GM23338 (cell line): ENCODE data around the gene PRR13. TPM values are rescaled to one million over a fixed set of nuclear protein-coding genes. Genes with fewer than 3 reads are reported as not detected.

Experiments used
- ATAC-seq: fragments of 200-7000 bp; cut with Tn5 transposase; 3 replicates; pipeline ENCODE4 v1.9.1; 2020
- DNase-seq: peaks from one replicate; pipeline ENCODE4 v3.0.0-alpha.2; 2015; ENCODE audit warnings: low spot score
- H2AFZ ChIP-seq: fragments of 200-600 bp; sonication (generic); 2 replicates; pipeline ENCODE4 v1.8.0; 2016; ENCODE audit warnings: antibody characterized with exemption, mild to moderate bottlenecking, moderate library complexity
- H3F3A ChIP-seq: fragments of 200-600 bp; sonication (generic); replicated peaks from 2 replicates; pipeline ENCODE4 v1.8.0; 2017; ENCODE audit warnings: antibody characterized with exemption, mixed run types, low read depth
- H3K27ac ChIP-seq: fragments of 200-600 bp; sonication (generic); 2 replicates; pipeline ENCODE4 v1.6.1; 2016; ENCODE audit warnings: low read depth
- H3K27me3 ChIP-seq: fragments of 200-600 bp; sonication (generic); 2 replicates; pipeline ENCODE4 v1.8.0; 2016; ENCODE audit warnings: mild to moderate bottlenecking, mixed run types, moderate library complexity; ENCODE audit not compliant: insufficient read depth
- H3K36me3 ChIP-seq: fragments of 200-600 bp; sonication (generic); 2 replicates; pipeline ENCODE4 v1.8.0; 2016; ENCODE audit warnings: mild to moderate bottlenecking; ENCODE audit not compliant: insufficient read depth
- H3K4me1 ChIP-seq: fragments of 200-600 bp; sonication (generic); 2 replicates; pipeline ENCODE4 v1.8.0; 2016; ENCODE audit warnings: mild to moderate bottlenecking, moderate library complexity; ENCODE audit not compliant: insufficient read depth
- H3K4me2 ChIP-seq: fragments of 200-600 bp; sonication (generic); 2 replicates; pipeline ENCODE4 v1.7.1; 2017; ENCODE audit warnings: mixed run types
- H3K4me3 ChIP-seq: fragments of 200-600 bp; sonication (generic); 2 replicates; pipeline ENCODE4 v1.6.1; 2016; ENCODE audit warnings: mixed run types
- H3K79me2 ChIP-seq: fragments of 200-600 bp; sonication (generic); replicated peaks from 2 replicates; pipeline ENCODE4 v1.8.0; 2017; ENCODE audit warnings: mild to moderate bottlenecking; ENCODE audit not compliant: insufficient read depth
- H3K9me2 ChIP-seq: fragments of 200-600 bp; sonication (generic); 2 replicates; pipeline ENCODE4 v1.8.0; 2017; ENCODE audit not compliant: insufficient read depth
- H4K20me1 ChIP-seq: fragments of 200-600 bp; sonication (generic); replicated peaks from 2 replicates; pipeline ENCODE4 v1.8.0; 2017; ENCODE audit warnings: mild to moderate bottlenecking; ENCODE audit not compliant: insufficient read depth
- H3K27ac Mint-ChIP-seq: 2 replicates; pipeline ENCODE4 v1.8.0; 2020; ENCODE audit warnings: inconsistent platforms, mild to moderate bottlenecking, moderate library complexity, mixed read lengths
- H3K27me3 Mint-ChIP-seq: 3 replicates; pipeline ENCODE4 v1.8.0; 2022; ENCODE audit warnings: low read depth, mild to moderate bottlenecking, moderate library complexity, mixed read lengths, inconsistent platforms; ENCODE audit not compliant: insufficient read depth, poor library complexity
- H3K36me3 Mint-ChIP-seq: 3 replicates; pipeline ENCODE4 v1.8.0; 2021; ENCODE audit warnings: low read depth, mild to moderate bottlenecking, inconsistent platforms, moderate library complexity, mixed read lengths
- H3K4me1 Mint-ChIP-seq: 3 replicates; pipeline ENCODE4 v1.8.0; 2020; ENCODE audit warnings: mild to moderate bottlenecking, inconsistent platforms, mixed read lengths
- H3K4me3 Mint-ChIP-seq: 3 replicates; pipeline ENCODE4 v1.8.0; 2021; ENCODE audit warnings: moderate library complexity, mild to moderate bottlenecking, inconsistent platforms, mixed read lengths
- H3K9me3 Mint-ChIP-seq: 3 replicates; pipeline ENCODE4 v1.8.0; 2020; ENCODE audit warnings: moderate library complexity, mild to moderate bottlenecking, inconsistent platforms, mixed read lengths
- CREB1 ChIP-seq: fragments of 250-450 bp; sonication (Bioruptor Pico); IDR thresholded peaks from 2 replicates; pipeline ENCODE4 v1.5.0; 2020; ENCODE audit warnings: low read depth, mild to moderate bottlenecking, moderate library complexity
- EZH2 ChIP-seq: fragments of 200-600 bp; sonication (generic); IDR thresholded peaks from one replicate; pipeline ENCODE4 v1.8.0; 2017; ENCODE audit warnings: antibody characterized with exemption, mild to moderate bottlenecking, low read depth; ENCODE audit not compliant: unreplicated experiment
- EZH2phosphoT487 ChIP-seq: fragments of 200-600 bp; sonication (generic); IDR thresholded peaks from one replicate; pipeline ENCODE4 v1.8.1; 2018; ENCODE audit warnings: antibody characterized with exemption; ENCODE audit not compliant: unreplicated experiment
- JUNB ChIP-seq: IDR thresholded peaks from one replicate; pipeline ENCODE4 v1.6.1; 2016; ENCODE audit warnings: antibody characterized with exemption; ENCODE audit not compliant: unreplicated experiment
- NANOG ChIP-seq: IDR thresholded peaks from 2 replicates; pipeline ENCODE4 v1.6.1; 2016; ENCODE audit warnings: antibody characterized with exemption, borderline replicate concordance
- POLR2AphosphoS5 ChIP-seq: IDR thresholded peaks from 2 replicates; pipeline ENCODE4 v1.6.1; 2016; ENCODE audit warnings: antibody characterized with exemption, low read depth
- STAT1 ChIP-seq: IDR thresholded peaks from one replicate; pipeline ENCODE4 v1.6.1; 2016; ENCODE audit warnings: antibody characterized with exemption; ENCODE audit not compliant: unreplicated experiment
- ZNF114 ChIP-seq: fragments of 250-450 bp; sonication (Bioruptor Pico); IDR thresholded peaks from 2 replicates; pipeline ENCODE4 v1.5.0; 2020; ENCODE audit warnings: mild to moderate bottlenecking, moderate library complexity
- ZNF331 ChIP-seq: fragments of 250-450 bp; sonication (Bioruptor Pico); IDR thresholded peaks from 2 replicates; pipeline ENCODE4 v1.5.0; 2020; ENCODE audit warnings: low read depth, mild to moderate bottlenecking, moderate library complexity
- polyA plus RNA-seq: library from polyadenylated mRNA; unstranded; fragments of >200 nt; fragmentation: Nextera tagmentation; extraction: Ambion mirVana; gene quantifications from 2 replicates; pipeline ENCODE4 v1.2.1, GENCODE V29; 2016
- total RNA-seq: library from RNA; depleted of rRNA; stranded (reverse); fragments of >200 nt; shearing (Covaris generic); gene quantifications from 2 replicates; pipeline ENCODE4 v1.2.3, GENCODE V29; 2014
- TF ChIP-seq, protein P1 (sequence below): IDR thresholded peaks from 2 replicates; pipeline ENCODE4 v1.6.1; 2016; ENCODE audit warnings: antibody characterized with exemption
- TF ChIP-seq, protein P2 (sequence below): fragments of 250-450 bp; sonication (Bioruptor Pico); IDR thresholded peaks from 2 replicates; pipeline ENCODE4 v1.5.0; 2020; ENCODE audit warnings: mild to moderate bottlenecking, moderate library complexity
- TF ChIP-seq, protein P3 (sequence below): IDR thresholded peaks from one replicate; pipeline ENCODE4 v1.6.1; 2018; ENCODE audit warnings: antibody characterized with exemption; ENCODE audit not compliant: unreplicated experiment
- TF ChIP-seq, protein P4 (sequence below), 2 experiments: fragments of 200-600 bp in 1 of 2; sonication (generic) in 1 of 2; conservative IDR thresholded peaks; 2 replicates each; pipeline versions ENCODE4 v1.5.1 to v1.6.1; 2016 to 2017; ENCODE audit warnings: antibody characterized with exemption in 2 of 2, low read depth in 2 of 2, mild to moderate bottlenecking in 2 of 2, moderate library complexity in 1 of 2

Gene PRR13
- total and polyA plus RNA-seq, 2 experiments from 2014 or later = 70.5 to 303 TPM

DNA sequence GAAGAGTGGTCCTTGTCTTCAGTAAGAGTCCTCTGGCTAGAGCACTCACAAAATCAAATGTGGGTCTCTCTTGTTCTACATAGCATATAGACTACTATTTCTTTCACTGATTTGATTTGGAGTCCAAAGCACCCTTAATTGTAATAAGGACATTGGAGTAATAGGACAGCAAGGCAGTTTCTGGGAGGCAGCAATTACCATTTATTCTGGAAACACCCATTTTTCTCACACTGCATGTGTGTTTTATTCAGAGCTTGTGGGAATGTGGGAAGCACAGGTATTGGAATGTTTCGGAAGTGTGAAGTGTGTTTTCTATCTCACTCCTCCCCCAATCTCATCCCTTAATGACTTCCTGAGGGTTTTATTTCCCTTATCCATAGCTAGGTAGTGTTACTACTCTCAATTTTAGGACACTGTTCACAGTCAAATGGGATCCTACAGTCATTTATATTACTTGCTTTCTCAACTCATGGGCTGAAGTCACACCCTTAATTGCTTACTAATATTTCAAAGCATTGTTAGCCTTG is 30.6 kb downstream of the PRR13 start:
- TF ChIP-seq, protein P1, sequence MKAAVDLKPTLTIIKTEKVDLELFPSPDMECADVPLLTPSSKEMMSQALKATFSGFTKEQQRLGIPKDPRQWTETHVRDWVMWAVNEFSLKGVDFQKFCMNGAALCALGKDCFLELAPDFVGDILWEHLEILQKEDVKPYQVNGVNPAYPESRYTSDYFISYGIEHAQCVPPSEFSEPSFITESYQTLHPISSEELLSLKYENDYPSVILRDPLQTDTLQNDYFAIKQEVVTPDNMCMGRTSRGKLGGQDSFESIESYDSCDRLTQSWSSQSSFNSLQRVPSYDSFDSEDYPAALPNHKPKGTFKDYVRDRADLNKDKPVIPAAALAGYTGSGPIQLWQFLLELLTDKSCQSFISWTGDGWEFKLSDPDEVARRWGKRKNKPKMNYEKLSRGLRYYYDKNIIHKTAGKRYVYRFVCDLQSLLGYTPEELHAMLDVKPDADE = no peak
- TF ChIP-seq ZNF114 (no peak), ZNF331 (CRISPR knock-in tag) (no peak), STAT1 (no peak), EZH2phosphoT487 (no peak), JUNB (no peak), EZH2 (no peak), POLR2AphosphoS5 (no peak), CREB1 (CRISPR knock-in tag) (no peak), NANOG (no peak)
- TF ChIP-seq, protein P2, sequence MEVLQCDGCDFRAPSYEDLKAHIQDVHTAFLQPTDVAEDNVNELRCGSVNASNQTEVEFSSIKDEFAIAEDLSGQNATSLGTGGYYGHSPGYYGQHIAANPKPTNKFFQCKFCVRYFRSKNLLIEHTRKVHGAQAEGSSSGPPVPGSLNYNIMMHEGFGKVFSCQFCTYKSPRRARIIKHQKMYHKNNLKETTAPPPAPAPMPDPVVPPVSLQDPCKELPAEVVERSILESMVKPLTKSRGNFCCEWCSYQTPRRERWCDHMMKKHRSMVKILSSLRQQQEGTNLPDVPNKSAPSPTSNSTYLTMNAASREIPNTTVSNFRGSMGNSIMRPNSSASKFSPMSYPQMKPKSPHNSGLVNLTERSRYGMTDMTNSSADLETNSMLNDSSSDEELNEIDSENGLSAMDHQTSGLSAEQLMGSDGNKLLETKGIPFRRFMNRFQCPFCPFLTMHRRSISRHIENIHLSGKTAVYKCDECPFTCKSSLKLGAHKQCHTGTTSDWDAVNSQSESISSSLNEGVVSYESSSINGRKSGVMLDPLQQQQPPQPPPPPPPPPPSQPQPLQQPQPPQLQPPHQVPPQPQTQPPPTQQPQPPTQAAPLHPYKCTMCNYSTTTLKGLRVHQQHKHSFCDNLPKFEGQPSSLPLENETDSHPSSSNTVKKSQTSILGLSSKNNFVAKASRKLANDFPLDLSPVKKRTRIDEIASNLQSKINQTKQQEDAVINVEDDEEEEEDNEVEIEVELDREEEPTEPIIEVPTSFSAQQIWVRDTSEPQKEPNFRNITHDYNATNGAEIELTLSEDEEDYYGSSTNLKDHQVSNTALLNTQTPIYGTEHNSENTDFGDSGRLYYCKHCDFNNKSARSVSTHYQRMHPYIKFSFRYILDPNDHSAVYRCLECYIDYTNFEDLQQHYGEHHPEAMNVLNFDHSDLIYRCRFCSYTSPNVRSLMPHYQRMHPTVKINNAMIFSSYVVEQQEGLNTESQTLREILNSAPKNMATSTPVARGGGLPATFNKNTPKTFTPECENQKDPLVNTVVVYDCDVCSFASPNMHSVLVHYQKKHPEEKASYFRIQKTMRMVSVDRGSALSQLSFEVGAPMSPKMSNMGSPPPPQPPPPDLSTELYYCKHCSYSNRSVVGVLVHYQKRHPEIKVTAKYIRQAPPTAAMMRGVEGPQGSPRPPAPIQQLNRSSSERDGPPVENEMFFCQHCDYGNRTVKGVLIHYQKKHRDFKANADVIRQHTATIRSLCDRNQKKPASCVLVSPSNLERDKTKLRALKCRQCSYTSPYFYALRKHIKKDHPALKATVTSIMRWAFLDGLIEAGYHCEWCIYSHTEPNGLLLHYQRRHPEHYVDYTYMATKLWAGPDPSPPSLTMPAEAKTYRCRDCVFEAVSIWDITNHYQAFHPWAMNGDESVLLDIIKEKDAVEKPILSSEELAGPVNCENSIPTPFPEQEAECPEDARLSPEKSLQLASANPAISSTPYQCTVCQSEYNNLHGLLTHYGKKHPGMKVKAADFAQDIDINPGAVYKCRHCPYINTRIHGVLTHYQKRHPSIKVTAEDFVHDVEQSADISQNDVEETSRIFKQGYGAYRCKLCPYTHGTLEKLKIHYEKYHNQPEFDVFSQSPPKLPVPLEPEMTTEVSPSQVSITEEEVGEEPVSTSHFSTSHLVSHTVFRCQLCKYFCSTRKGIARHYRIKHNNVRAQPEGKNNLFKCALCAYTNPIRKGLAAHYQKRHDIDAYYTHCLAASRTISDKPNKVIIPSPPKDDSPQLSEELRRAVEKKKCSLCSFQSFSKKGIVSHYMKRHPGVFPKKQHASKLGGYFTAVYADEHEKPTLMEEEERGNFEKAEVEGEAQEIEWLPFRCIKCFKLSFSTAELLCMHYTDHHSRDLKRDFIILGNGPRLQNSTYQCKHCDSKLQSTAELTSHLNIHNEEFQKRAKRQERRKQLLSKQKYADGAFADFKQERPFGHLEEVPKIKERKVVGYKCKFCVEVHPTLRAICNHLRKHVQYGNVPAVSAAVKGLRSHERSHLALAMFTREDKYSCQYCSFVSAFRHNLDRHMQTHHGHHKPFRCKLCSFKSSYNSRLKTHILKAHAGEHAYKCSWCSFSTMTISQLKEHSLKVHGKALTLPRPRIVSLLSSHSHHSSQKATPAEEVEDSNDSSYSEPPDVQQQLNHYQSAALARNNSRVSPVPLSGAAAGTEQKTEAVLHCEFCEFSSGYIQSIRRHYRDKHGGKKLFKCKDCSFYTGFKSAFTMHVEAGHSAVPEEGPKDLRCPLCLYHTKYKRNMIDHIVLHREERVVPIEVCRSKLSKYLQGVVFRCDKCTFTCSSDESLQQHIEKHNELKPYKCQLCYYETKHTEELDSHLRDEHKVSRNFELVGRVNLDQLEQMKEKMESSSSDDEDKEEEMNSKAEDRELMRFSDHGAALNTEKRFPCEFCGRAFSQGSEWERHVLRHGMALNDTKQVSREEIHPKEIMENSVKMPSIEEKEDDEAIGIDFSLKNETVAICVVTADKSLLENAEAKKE (CRISPR knock-in tag) = no peak
- TF ChIP-seq, protein P3, sequence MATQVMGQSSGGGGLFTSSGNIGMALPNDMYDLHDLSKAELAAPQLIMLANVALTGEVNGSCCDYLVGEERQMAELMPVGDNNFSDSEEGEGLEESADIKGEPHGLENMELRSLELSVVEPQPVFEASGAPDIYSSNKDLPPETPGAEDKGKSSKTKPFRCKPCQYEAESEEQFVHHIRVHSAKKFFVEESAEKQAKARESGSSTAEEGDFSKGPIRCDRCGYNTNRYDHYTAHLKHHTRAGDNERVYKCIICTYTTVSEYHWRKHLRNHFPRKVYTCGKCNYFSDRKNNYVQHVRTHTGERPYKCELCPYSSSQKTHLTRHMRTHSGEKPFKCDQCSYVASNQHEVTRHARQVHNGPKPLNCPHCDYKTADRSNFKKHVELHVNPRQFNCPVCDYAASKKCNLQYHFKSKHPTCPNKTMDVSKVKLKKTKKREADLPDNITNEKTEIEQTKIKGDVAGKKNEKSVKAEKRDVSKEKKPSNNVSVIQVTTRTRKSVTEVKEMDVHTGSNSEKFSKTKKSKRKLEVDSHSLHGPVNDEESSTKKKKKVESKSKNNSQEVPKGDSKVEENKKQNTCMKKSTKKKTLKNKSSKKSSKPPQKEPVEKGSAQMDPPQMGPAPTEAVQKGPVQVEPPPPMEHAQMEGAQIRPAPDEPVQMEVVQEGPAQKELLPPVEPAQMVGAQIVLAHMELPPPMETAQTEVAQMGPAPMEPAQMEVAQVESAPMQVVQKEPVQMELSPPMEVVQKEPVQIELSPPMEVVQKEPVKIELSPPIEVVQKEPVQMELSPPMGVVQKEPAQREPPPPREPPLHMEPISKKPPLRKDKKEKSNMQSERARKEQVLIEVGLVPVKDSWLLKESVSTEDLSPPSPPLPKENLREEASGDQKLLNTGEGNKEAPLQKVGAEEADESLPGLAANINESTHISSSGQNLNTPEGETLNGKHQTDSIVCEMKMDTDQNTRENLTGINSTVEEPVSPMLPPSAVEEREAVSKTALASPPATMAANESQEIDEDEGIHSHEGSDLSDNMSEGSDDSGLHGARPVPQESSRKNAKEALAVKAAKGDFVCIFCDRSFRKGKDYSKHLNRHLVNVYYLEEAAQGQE = no peak
- TF ChIP-seq, protein P4, sequence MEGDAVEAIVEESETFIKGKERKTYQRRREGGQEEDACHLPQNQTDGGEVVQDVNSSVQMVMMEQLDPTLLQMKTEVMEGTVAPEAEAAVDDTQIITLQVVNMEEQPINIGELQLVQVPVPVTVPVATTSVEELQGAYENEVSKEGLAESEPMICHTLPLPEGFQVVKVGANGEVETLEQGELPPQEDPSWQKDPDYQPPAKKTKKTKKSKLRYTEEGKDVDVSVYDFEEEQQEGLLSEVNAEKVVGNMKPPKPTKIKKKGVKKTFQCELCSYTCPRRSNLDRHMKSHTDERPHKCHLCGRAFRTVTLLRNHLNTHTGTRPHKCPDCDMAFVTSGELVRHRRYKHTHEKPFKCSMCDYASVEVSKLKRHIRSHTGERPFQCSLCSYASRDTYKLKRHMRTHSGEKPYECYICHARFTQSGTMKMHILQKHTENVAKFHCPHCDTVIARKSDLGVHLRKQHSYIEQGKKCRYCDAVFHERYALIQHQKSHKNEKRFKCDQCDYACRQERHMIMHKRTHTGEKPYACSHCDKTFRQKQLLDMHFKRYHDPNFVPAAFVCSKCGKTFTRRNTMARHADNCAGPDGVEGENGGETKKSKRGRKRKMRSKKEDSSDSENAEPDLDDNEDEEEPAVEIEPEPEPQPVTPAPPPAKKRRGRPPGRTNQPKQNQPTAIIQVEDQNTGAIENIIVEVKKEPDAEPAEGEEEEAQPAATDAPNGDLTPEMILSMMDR (conservative IDR thresholded peaks at IDR 0.05; ENCODE audit: low read depth in 2 of 2) = no peak
- H3K36me3 ChIP-seq = peaks cover 89% of the 10 kb centered on the region
- H4K20me1 ChIP-seq = peaks cover 73% of the 10 kb centered on the region
- Mint-ChIP-seq H3K27ac (no peak overlapping the region), H3K36me3 (peaks cover 100% of the 10 kb centered on the region), H3K9me3 (no peaks in the 10 kb centered on the region), H3K27me3 (peaks cover 2% of the 10 kb centered on the region), H3K4me3 (no peak overlapping the region), H3K4me1 (peaks cover 44% of the 10 kb centered on the region)
- DNase-seq = no peak
- H3K9me2 ChIP-seq = no peaks in the 10 kb centered on the region
- no peak overlapping the region for H2AFZ ChIP-seq
- no peak for ATAC-seq
- peaks cover 44% of the 10 kb centered on the region for H3F3A ChIP-seq
- H3K4me2 ChIP-seq = no peak overlapping the region
- no peak overlapping the region for H3K4me3 ChIP-seq
- peak overlapping the region; percentile 20; the same call in 1 of the 2 replicates for H3K27ac ChIP-seq
- H3K27me3 ChIP-seq = no peaks in the 10 kb centered on the region
- H3K4me1 ChIP-seq = peaks cover 21% of the 10 kb centered on the region
- H3K79me2 ChIP-seq = peaks cover 66% of the 10 kb centered on the region
